Measurements from ENCODE around the gene MTHFD1L. TPM values are rescaled to one million over a fixed set of nuclear protein-coding genes. Genes with fewer than 3 reads are reported as not detected.

Gene MTHFD1L
- total and polyA plus RNA-seq, 9 of the 15 experiments (the other 6 are each of a cell fraction or from before 2014, with no cell fraction given) = 20.9 to 128 (median 61.0) TPM

DNA sequence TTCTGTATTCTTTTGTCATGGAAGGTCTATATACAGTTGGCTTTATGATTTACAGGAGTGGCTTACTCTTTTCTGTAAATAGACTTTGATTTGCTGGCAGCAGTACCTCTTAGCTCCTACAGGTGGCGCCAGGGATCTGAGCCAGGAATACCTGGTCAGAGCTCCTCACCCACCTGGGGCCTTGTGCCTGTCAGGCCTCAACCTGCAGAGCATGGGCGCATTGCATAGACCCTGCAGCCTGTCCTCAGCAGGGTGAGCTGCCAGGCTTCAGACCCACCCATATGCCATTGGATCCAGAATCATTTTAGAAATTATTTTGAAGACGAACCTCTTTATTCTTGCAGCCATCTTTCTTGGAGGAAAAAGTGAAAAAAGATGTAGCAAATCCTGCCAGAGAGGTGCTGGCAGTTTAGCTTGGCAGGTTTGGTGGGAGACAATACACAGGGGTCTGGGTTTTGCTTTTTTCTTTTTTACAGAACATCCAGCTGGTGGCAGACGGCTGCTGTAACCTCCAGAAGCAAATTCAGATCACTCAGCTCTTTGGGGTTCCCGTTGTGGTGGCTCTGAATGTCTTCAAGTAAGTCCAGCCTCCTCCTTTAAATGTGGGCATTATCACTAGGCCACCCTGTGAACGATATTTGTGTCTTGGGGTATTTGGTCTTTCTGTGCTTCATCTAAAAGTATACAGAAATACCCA is 149.1 kb downstream of the MTHFD1L start (continued):
- TF ChIP-seq TBL1XR1 (IDR thresholded peaks at IDR 0.05; ENCODE audit: low read length in 2 of 2) = 0 out of 4 replicates have a peak, but pooled peaks of 1 of the 2 experiments have one; percentile 23
- no peak for TF ChIP-seq HNRNPL (IDR thresholded peaks at IDR 0.05; ENCODE audit: low read depth, low read length)
- peak; percentile 57; the same call in 1 of the 2 replicates for TF ChIP-seq KLF16 (IDR thresholded peaks at IDR 0.05)
- TF ChIP-seq, protein P1, sequence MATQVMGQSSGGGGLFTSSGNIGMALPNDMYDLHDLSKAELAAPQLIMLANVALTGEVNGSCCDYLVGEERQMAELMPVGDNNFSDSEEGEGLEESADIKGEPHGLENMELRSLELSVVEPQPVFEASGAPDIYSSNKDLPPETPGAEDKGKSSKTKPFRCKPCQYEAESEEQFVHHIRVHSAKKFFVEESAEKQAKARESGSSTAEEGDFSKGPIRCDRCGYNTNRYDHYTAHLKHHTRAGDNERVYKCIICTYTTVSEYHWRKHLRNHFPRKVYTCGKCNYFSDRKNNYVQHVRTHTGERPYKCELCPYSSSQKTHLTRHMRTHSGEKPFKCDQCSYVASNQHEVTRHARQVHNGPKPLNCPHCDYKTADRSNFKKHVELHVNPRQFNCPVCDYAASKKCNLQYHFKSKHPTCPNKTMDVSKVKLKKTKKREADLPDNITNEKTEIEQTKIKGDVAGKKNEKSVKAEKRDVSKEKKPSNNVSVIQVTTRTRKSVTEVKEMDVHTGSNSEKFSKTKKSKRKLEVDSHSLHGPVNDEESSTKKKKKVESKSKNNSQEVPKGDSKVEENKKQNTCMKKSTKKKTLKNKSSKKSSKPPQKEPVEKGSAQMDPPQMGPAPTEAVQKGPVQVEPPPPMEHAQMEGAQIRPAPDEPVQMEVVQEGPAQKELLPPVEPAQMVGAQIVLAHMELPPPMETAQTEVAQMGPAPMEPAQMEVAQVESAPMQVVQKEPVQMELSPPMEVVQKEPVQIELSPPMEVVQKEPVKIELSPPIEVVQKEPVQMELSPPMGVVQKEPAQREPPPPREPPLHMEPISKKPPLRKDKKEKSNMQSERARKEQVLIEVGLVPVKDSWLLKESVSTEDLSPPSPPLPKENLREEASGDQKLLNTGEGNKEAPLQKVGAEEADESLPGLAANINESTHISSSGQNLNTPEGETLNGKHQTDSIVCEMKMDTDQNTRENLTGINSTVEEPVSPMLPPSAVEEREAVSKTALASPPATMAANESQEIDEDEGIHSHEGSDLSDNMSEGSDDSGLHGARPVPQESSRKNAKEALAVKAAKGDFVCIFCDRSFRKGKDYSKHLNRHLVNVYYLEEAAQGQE (IDR thresholded peaks at IDR 0.05; ENCODE audit: borderline replicate concordance) = peak; percentile 82
- TF ChIP-seq, protein P1 (CRISPR knock-in tag; IDR thresholded peaks at IDR 0.05; ENCODE audit: low read depth) = no peak
- no peak for TF ChIP-seq THRAP3 (IDR thresholded peaks at IDR 0.05; ENCODE audit: borderline replicate concordance)

All from K562 (cell line).